AG04450 (cell line): ENCODE results near the gene CLCNKA. TPM values are rescaled to one million over a fixed set of nuclear protein-coding genes. Genes with fewer than 3 reads are reported as not detected.
"Not testable (repeated sequence)": the region's sequence is repeated elsewhere in the genome, so short reads cannot be mapped to it uniquely, and the experiment has no call there.

Experiments used
- CTCF ChIA-PET: fragments of 300-600, 350-600 bp; formaldehyde crosslinking; extraction: SDS; loops from one replicate; lab custom pipeline; 2022; ENCODE audit warnings: antibody characterized with exemption, inconsistent platforms; lab: Charles Lee
- POLR2A ChIA-PET: fragments of 350-600 bp; formaldehyde crosslinking; extraction: SDS; loops from one replicate; lab custom pipeline; 2021; ENCODE audit warnings: antibody characterized with exemption, inconsistent platforms; lab: Yijun Ruan, JAX
- DNase-seq: peaks from one replicate; pipeline ENCODE4 v3.0.0-alpha.2; 2011; ENCODE audit warnings: low read depth, low spot score
- H3K27ac ChIP-seq: one replicate; pipeline ENCODE4 v1.5.1; 2012; ENCODE audit warnings: low read depth, low read length, control low read depth
- H3K27me3 ChIP-seq: one replicate; pipeline ENCODE4 v1.6.0; 2012; ENCODE audit warnings: low read length; ENCODE audit not compliant: control insufficient read depth, insufficient read depth
- H3K4me3 ChIP-seq: 2 replicates; pipeline ENCODE4 v1.5.1; 2011; ENCODE audit warnings: mild to moderate bottlenecking, low read depth, low read length, control low read depth
- H3K9me3 ChIP-seq: 2 replicates; pipeline ENCODE4 v1.5.1; 2012; ENCODE audit warnings: low read length; ENCODE audit not compliant: control insufficient read depth, insufficient read depth
- polyA plus RNA-seq: library from polyadenylated mRNA; depleted of rRNA; stranded (reverse); fragments of >200 nt; gene quantifications from 2 replicates; pipeline ENCODE4 v1.2.3, GENCODE V29; 2011
- TF ChIP-seq, protein P1 (sequence below): IDR thresholded peaks from 2 replicates; pipeline ENCODE4 v1.5.1; 2011; ENCODE audit warnings: low read depth, low read length, control low read depth, inconsistent platforms

CLCNKA gene
- polyA plus RNA-seq, 1 experiment, result not detected

DNA sequence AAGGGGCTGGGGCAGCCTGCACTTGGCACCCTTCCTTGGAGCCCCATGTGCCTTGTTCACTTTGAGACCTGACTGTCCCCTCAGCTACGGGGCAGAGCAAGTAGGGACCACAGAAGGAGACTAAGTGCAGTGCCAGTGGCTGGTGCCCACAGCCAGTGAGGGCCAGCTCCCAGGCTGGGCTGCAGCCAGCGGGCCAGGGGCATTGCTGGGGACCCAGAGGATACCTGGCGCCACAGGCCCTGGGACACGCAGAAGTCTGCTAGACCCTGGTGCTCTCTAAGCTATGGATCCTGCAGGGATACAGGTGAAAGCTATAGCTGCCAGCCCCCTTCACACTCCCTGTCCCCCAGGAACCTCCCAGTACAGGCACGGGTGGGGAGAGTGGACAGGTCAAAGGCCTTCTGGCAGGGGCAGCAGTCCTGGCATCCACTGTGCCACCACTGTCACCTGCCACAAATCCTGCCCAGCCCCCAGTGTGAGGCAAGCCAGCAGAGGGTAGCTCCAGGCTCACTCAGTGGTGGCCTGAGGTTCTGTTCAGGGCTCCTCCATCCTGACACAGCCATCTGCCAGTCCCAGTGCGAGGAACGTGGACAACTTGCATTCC lies 1.3 kb downstream of the CLCNKA start:
- TF ChIP-seq, protein P1, sequence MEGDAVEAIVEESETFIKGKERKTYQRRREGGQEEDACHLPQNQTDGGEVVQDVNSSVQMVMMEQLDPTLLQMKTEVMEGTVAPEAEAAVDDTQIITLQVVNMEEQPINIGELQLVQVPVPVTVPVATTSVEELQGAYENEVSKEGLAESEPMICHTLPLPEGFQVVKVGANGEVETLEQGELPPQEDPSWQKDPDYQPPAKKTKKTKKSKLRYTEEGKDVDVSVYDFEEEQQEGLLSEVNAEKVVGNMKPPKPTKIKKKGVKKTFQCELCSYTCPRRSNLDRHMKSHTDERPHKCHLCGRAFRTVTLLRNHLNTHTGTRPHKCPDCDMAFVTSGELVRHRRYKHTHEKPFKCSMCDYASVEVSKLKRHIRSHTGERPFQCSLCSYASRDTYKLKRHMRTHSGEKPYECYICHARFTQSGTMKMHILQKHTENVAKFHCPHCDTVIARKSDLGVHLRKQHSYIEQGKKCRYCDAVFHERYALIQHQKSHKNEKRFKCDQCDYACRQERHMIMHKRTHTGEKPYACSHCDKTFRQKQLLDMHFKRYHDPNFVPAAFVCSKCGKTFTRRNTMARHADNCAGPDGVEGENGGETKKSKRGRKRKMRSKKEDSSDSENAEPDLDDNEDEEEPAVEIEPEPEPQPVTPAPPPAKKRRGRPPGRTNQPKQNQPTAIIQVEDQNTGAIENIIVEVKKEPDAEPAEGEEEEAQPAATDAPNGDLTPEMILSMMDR, result no peak
- no peak overlapping the region for H3K4me3 ChIP-seq
- H3K27ac ChIP-seq, result no peak overlapping the region
- ChIA-PET CTCF (interaction anchor here (0.6 to 1.1 kb wide), 2 partner anchors 10 to 230 kb away, joined by 3 read pairs; no protein-coding TSS in a partner anchor), POLR2A (no interaction called here)
- no peaks in the 10 kb centered on the region for H3K9me3 ChIP-seq
- DNase-seq, result no peak
- peaks cover 5% of the 10 kb centered on the region for H3K27me3 ChIP-seq

- H3K9me3 ChIP-seq, POLR2A ChIA-PET: not testable (repeated sequence)
Measured at GRCh38 chr1:16026302-16026701, 4.5 kb downstream of the CLCNKA start.

GRCh38 chr1:16026723-16027484 lies 5.1 kb downstream of the CLCNKA start:
- ChIA-PET CTCF (interaction anchor here (0.6 to 0.7 kb wide), 2 partner anchors 16 to 219 kb away, joined by 3 read pairs; partner anchors contain the start of gene UQCRHL), POLR2A (no interaction called here)
- no peaks in the 10 kb centered on the region for H3K9me3 ChIP-seq
- peak overlapping the region; percentile 41 for H3K4me3 ChIP-seq
- peaks cover 5% of the 10 kb centered on the region for H3K27me3 ChIP-seq
- no peak overlapping the region for H3K27ac ChIP-seq
- DNase-seq, result no peak
- TF ChIP-seq, protein P1, result no peak

More at GRCh38 chr1:16026302-16026701, 4.5 kb downstream of the CLCNKA start:
- not testable (repeated sequence) for H3K27ac ChIP-seq, H3K27me3 ChIP-seq, H3K4me3 ChIP-seq, DNase-seq
- CTCF ChIA-PET, result interaction anchor here (0.6 to 0.7 kb wide), 2 partner anchors 16 to 219 kb away, joined by 3 read pairs; partner anchors contain the start of gene UQCRHL

DNA sequence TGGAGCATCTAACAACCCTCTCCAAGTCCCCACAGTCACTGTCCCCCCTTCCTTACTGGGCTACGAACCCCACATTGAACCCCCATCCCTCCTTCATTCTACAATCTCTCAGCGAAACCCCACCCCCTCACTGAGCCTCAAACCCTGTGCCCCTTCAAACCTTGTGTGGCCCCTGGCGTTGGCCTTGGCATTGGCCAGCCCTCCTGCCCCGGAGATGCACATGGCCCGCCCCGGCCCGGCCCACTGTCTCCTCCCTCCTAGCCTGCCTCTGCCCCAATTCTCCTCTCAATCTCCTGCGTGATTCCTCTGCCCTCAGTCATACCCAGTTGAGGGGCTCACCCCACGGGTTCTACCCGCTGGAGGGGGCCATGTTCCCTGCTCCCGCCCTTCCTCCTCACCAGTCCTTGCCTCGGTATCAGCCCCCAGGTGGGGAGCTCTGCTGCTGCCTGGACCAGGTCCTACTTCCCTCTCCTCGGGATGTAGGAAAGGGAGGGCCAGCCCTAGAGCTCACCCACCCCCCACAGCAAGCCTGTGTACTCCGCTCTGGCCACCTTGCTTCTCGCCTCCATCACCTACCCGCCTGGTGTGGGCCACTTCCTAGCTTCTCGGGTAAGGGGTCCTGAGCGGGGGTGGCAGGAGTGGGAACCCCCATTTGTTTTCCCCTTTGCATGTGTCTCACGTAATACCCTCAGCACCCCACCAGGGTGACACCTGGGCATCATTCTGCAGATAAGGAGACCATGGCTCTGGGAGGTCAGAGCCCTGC lies 6.6 kb downstream of the CLCNKA start:
- TF ChIP-seq, protein P1, result no peak
- Histone ChIP-seq H3K4me3 (no peak overlapping the region), H3K27me3 (peaks cover 5% of the 10 kb centered on the region), H3K27ac (no peak overlapping the region), H3K9me3 (no peaks in the 10 kb centered on the region)
- no peak for DNase-seq
- ChIA-PET POLR2A (no interaction called here), CTCF (no interaction called here)

DNA sequence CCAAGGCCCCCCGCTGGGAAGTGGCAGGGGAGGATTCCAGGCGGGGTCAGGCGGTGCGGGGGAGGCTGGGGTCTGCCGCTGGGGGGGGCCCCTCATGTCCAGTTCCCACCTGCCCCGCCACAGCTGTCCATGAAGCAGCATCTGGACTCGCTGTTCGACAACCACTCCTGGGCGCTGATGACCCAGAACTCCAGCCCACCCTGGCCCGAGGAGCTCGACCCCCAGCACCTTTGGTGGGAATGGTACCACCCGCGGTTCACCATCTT lies 7.1 kb downstream of the CLCNKA start:
- H3K27me3 ChIP-seq, DNase-seq, H3K9me3 ChIP-seq, POLR2A ChIA-PET, H3K27ac ChIP-seq, H3K4me3 ChIP-seq: not testable (repeated sequence)
- CTCF ChIA-PET, result interaction anchor here (0.6 kb wide), 1 partner anchor 213 kb away, joined by 3 read pairs; no protein-coding TSS in a partner anchor
